GM12891 (cell line): ENCODE measurements around the gene ABCC4.

ENCODE experiments used
- PAX5 ChIP-seq: IDR thresholded peaks from 2 replicates; pipeline ENCODE4 v1.6.1; 2011; ENCODE audit warnings: low read length, moderate library complexity, mild to moderate bottlenecking; ENCODE audit not compliant: insufficient read depth, severe bottlenecking
- POLR2A ChIP-seq: IDR thresholded peaks from 2 replicates; pipeline ENCODE4 v1.6.1; 2011; ENCODE audit warnings: low read depth, low read length, control low read depth
- POLR2AphosphoS5 ChIP-seq: IDR thresholded peaks from 2 replicates; pipeline ENCODE4 v1.6.1; 2011; ENCODE audit warnings: low read depth, low read length, control low read depth
- SPI1 ChIP-seq: IDR thresholded peaks from 2 replicates; pipeline ENCODE4 v1.6.1; 2011; ENCODE audit warnings: low read depth, low read length, control low read depth
- TAF1 ChIP-seq: IDR thresholded peaks from 2 replicates; pipeline ENCODE4 v1.6.1; 2011; ENCODE audit warnings: low read depth, low read length, control low read depth

GRCh38 chr13:95156208-95156607 lies 145.0 kb downstream of the ABCC4 start:
- TF ChIP-seq POLR2AphosphoS5, result no peak
- no peak for TF ChIP-seq POLR2A
- no peak for TF ChIP-seq SPI1
- no peak for TF ChIP-seq TAF1
- no peak for TF ChIP-seq PAX5
